NK-92 (cell line): ENCODE data around the gene PRSS57.
"Not testable (repeated sequence)": the region's sequence is repeated elsewhere in the genome, so short reads cannot be mapped to it uniquely, and the experiment has no call there.

Experiments
- DNase-seq: peaks from one replicate; lab custom pipeline; 2025; ENCODE audit not compliant: unreplicated experiment; lab: John Stamatoyannopoulos, UW

Gene PRSS57

GRCh38 chr19:676007-676338 lies 19.3 kb downstream of the PRSS57 start:
- DNase-seq, result no peak

GRCh38 chr19:674282-675151 lies 20.7 kb downstream of the PRSS57 start:
- no peak for DNase-seq

GRCh38 chr19:670609-671075 lies 24.6 kb downstream of the PRSS57 start:
- no peak for DNase-seq

GRCh38 chr19:668675-669434 lies 26.4 kb downstream of the PRSS57 start:
- not testable (repeated sequence) for DNase-seq

GRCh38 chr19:666985-667573 lies 28.2 kb downstream of the PRSS57 start:
- not testable (repeated sequence) for DNase-seq

- no peak for DNase-seq
Observed at GRCh38 chr19:664913-665443, 30.3 kb downstream of the PRSS57 start.

GRCh38 chr19:663682-664117 lies 31.6 kb downstream of the PRSS57 start:
- no peak for DNase-seq

GRCh38 chr19:662962-663681 lies 32.1 kb downstream of the PRSS57 start, which contains the start of gene RNF126:
Gene RNF126, minus strand, starts transcription at chr19:663214. Its CDS starts 93 bp downstream, at chr19:663121.
- DNase-seq, result peak; percentile 54

- DNase-seq, result no peak
Observed at GRCh38 chr19:662207-662961, 32.9 kb downstream of the PRSS57 start.

- no peak for DNase-seq
Observed at GRCh38 chr19:661427-662196, 33.6 kb downstream of the PRSS57 start.

GRCh38 chr19:660793-661426 lies 34.3 kb downstream of the PRSS57 start:
- no peak for DNase-seq

GRCh38 chr19:658916-659839 lies 36.1 kb downstream of the PRSS57 start:
- no peak for DNase-seq

- no peak for DNase-seq
Observed at GRCh38 chr19:658059-658839, 37.0 kb downstream of the PRSS57 start.

GRCh38 chr19:657611-658010 lies 37.6 kb downstream of the PRSS57 start:
- no peak for DNase-seq

- DNase-seq, result no peak
Observed at GRCh38 chr19:656751-657559, 38.3 kb downstream of the PRSS57 start.

GRCh38 chr19:655691-656090 lies 39.6 kb downstream of the PRSS57 start:
- no peak for DNase-seq
